IMR-90 (cell line): Measurements from ENCODE around the gene TBC1D8. TPM values are rescaled to one million over a fixed set of nuclear protein-coding genes. Genes with fewer than 3 reads are reported as not detected.

Experiments
- ATAC-seq: fragments of 200-7000 bp; cut with Tn5 transposase; 2 replicates; pipeline ENCODE4 v1.9.1; 2020; ENCODE audit warnings: low read depth, mild to moderate bottlenecking, moderate library complexity
- BruUV-seq: library from RNA; stranded (reverse); fragments of 400-500 nt; replicated peaks from 2 replicates; lab custom pipeline; 2021; lab: Mats Ljungman, UMichigan
- CTCF ChIA-PET: fragments of 300-600 bp; formaldehyde crosslinking; extraction: SDS; loops from one replicate; lab custom pipeline; 2021; ENCODE audit warnings: antibody characterized with exemption; lab: Yijun Ruan, JAX
- POLR2A ChIA-PET: fragments of 300-600 bp; sonication (Branson Sonifier 250); formaldehyde crosslinking; loops from one replicate; lab custom pipeline; 2022; ENCODE audit warnings: antibody characterized with exemption; ENCODE audit not compliant: unreplicated experiment; lab: Charles Lee
- DNase-seq: peaks from one replicate; pipeline ENCODE4 v3.0.0; 2013
- H2AFZ ChIP-seq: replicated peaks from 2 replicates; pipeline ENCODE3; 2013; ENCODE audit warnings: low read length, mild to moderate bottlenecking; ENCODE audit not compliant: poor library complexity
- H2AK5ac ChIP-seq: 2 replicates; pipeline ENCODE4 v1.6.1; 2013; ENCODE audit warnings: low read depth, low read length, inconsistent platforms
- H2AK9ac ChIP-seq: replicated peaks from 2 replicates; pipeline ENCODE3; 2013; ENCODE audit warnings: mild to moderate bottlenecking, low read depth, low read length, moderate library complexity; ENCODE audit not compliant: poor library complexity
- H2BK120ac ChIP-seq: 2 replicates; pipeline ENCODE4 v1.6.1; 2013; ENCODE audit warnings: low read depth, low read length, inconsistent platforms
- H2BK15ac ChIP-seq: 3 replicates; pipeline ENCODE4 v1.6.1; 2013; ENCODE audit warnings: low read depth, low read length, inconsistent platforms
- H2BK20ac ChIP-seq: 2 replicates; pipeline ENCODE4 v1.6.1; 2013; ENCODE audit warnings: low read depth, mild to moderate bottlenecking, inconsistent platforms, low read length, moderate library complexity
- H2BK5ac ChIP-seq: 2 replicates; pipeline ENCODE4 v1.6.1; 2013; ENCODE audit warnings: mild to moderate bottlenecking, low read depth, low read length, inconsistent platforms; ENCODE audit not compliant: poor library complexity, severe bottlenecking
- H3K14ac ChIP-seq: replicated peaks from 2 replicates; pipeline ENCODE4 v1.6.1; 2013; ENCODE audit warnings: low read depth, low read length, inconsistent platforms
- H3K18ac ChIP-seq: 2 replicates; pipeline ENCODE4 v1.6.1; 2013; ENCODE audit warnings: low read depth, low read length, control low read depth
- H3K23ac ChIP-seq: 2 replicates; pipeline ENCODE4 v1.6.1; 2013; ENCODE audit warnings: low read depth, low read length, inconsistent platforms
- H3K27ac ChIP-seq: 2 replicates; pipeline ENCODE4 v1.5.1; 2013; ENCODE audit warnings: mild to moderate bottlenecking, control low read depth, low read length; ENCODE audit not compliant: insufficient read depth
- H3K27me3 ChIP-seq: 2 replicates; pipeline ENCODE4 v1.6.1; 2013; ENCODE audit warnings: low read length; ENCODE audit not compliant: control insufficient read depth, insufficient read depth
- H3K36me3 ChIP-seq: 2 replicates; pipeline ENCODE4 v1.6.1; 2013; ENCODE audit warnings: low read length, mixed read lengths; ENCODE audit not compliant: control insufficient read depth, insufficient read depth
- H3K4ac ChIP-seq: 2 replicates; pipeline ENCODE4 v1.6.1; 2013; ENCODE audit warnings: low read depth, low read length, inconsistent platforms
- H3K4me1 ChIP-seq: 2 replicates; pipeline ENCODE4 v1.6.1; 2013; ENCODE audit warnings: low read length, mixed read lengths; ENCODE audit not compliant: control insufficient read depth, insufficient read depth
- H3K4me2 ChIP-seq: 2 replicates; pipeline ENCODE4 v1.6.1; 2013; ENCODE audit warnings: low read depth, mild to moderate bottlenecking, control low read depth, low read length, moderate library complexity
- H3K4me3 ChIP-seq: 2 replicates; pipeline ENCODE4 v1.5.1; 2013; ENCODE audit warnings: low read depth, mild to moderate bottlenecking, control low read depth, low read length, moderate library complexity; ENCODE audit not compliant: insufficient read depth
- H3K56ac ChIP-seq: 2 replicates; pipeline ENCODE4 v1.6.1; 2013; ENCODE audit warnings: low read length, inconsistent platforms; ENCODE audit not compliant: insufficient read depth; ENCODE audit errors: extremely low read depth
- H3K79me1 ChIP-seq, 2 experiments: 2 replicates each; pipeline ENCODE4 v1.6.1; 2013; ENCODE audit warnings: low read length in 2 of 2, inconsistent platforms in 1 of 2, low read depth in 1 of 2
- H3K9ac ChIP-seq: 2 replicates; pipeline ENCODE4 v1.6.1; 2013; ENCODE audit warnings: low read depth, low read length, control low read depth
- H3K9me1 ChIP-seq: 2 replicates; pipeline ENCODE4 v1.6.1; 2013; ENCODE audit warnings: low read length, inconsistent platforms; ENCODE audit not compliant: insufficient read depth
- H3K9me3 ChIP-seq: 2 replicates; pipeline ENCODE4 v1.6.1; 2013; ENCODE audit warnings: low read length; ENCODE audit not compliant: control insufficient read depth, insufficient read depth
- H4K20me1 ChIP-seq: 2 replicates; pipeline ENCODE4 v1.6.1; 2013; ENCODE audit warnings: low read length, inconsistent platforms; ENCODE audit not compliant: insufficient read depth
- H4K5ac ChIP-seq: 2 replicates; pipeline ENCODE4 v1.6.1; 2013; ENCODE audit warnings: mild to moderate bottlenecking, low read depth, low read length, control low read depth
- H4K8ac ChIP-seq, 2 experiments: 2 replicates each; pipeline ENCODE4 v1.6.1; 2013; ENCODE audit warnings: low read depth in 2 of 2, low read length in 2 of 2, control low read depth in 1 of 2, inconsistent platforms in 1 of 2
- H4K91ac ChIP-seq: 2 replicates; pipeline ENCODE4 v1.6.1; 2013; ENCODE audit warnings: low read depth, low read length, inconsistent platforms; ENCODE audit not compliant: insufficient read depth
- BHLHE40 ChIP-seq: fragments of 150-350 bp; IDR thresholded peaks from 2 replicates; pipeline ENCODE4 v1.6.1; 2016; ENCODE audit warnings: mild to moderate bottlenecking, low read depth, low read length
- ELK1 ChIP-seq: fragments of 150-350 bp; IDR thresholded peaks from 2 replicates; pipeline ENCODE4 v1.6.1; 2016; ENCODE audit warnings: low read depth, mild to moderate bottlenecking, low read length, moderate library complexity, borderline replicate concordance
- MXI1 ChIP-seq: IDR thresholded peaks from 2 replicates; pipeline ENCODE4 v1.6.1; 2012; ENCODE audit warnings: low read depth, mild to moderate bottlenecking, low read length, moderate library complexity, borderline replicate concordance
- NFE2L2 ChIP-seq: fragments of 150-350 bp; IDR thresholded peaks from 2 replicates; pipeline ENCODE4 v1.6.1; 2016; ENCODE audit warnings: low read depth, mild to moderate bottlenecking, low read length
- RFX5 ChIP-seq: IDR thresholded peaks from 2 replicates; pipeline ENCODE4 v1.8.0; 2012; ENCODE audit warnings: low read depth, mild to moderate bottlenecking, low read length, moderate library complexity
- dilution Hi-C: fragments of 300-500 bp; cut with HindIII; formaldehyde crosslinking; loops from one replicate; pipeline ENCODE4 v1.14.3; 2018; ENCODE audit warnings: low sequenced_read_pairs; ENCODE audit not compliant: unreplicated experiment
- in situ Hi-C: fragments of 300-500 bp; cut with MboI; formaldehyde crosslinking; loops from 3 replicates; pipeline ENCODE4 v1.14.3; 2019; ENCODE audit warnings: low sequenced_read_pairs, inconsistent platforms, mixed read lengths
- intact Hi-C: fragments of 100-400 bp; cut with micrococcal nuclease; formaldehyde crosslinking; loops from 2 replicates; pipeline ENCODE4 v1.10.0; 2022
- polyA plus RNA-seq, 3 experiments: library from polyadenylated mRNA; depleted of rRNA; stranded (reverse); fragments of >200 nt; gene quantifications; 2 replicates each; pipeline ENCODE4 v1.2.3, GENCODE V29; 2012; ENCODE audit warnings: low replicate concordance in 1 of 3
- total RNA-seq: library from RNA; depleted of rRNA; stranded (reverse); fragments of >200 nt; gene quantifications from 2 replicates; pipeline ENCODE4 v1.2.3, GENCODE V29; 2012

TBC1D8 gene
- total and polyA plus RNA-seq, 2 of the 4 experiments (the other 2 are of a cell fraction), result 1.3 to 1.5 TPM

DNA sequence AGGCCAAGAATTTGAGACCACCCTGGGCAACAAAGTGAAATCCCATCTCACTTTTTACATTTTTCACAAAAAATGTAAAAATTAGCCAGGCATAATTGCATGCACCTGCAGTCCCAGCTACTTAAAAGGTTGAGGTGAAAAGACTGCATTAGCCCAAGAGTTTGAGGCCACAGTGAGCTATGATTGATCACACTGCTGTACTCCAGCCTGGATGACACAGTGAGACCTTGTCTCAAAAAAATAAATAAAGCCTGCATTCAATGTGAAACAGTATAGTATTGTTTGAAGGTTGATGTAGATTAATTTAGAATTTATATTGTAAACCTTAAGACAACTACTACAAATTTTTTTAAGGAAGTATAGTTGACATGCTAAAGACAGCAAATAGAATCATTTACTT is 53.5 kb downstream of the TBC1D8 start:
- no TSS peak for BruUV-seq
- intact Hi-C loops (no loop called here), dilution Hi-C loops (no loop called here), in situ Hi-C loops (no loop called here)
- Histone ChIP-seq H3K4me3 (no peak overlapping the region), H3K79me1 (peaks cover 0 to 14% of the 10 kb centered on the region in 2 experiments; a peak in 2 of 4 replicates), H3K56ac (no peak overlapping the region), H3K23ac (no peak overlapping the region), H3K9me3 (peaks cover 1% of the 10 kb centered on the region; the same call in 1 of the 2 replicates), H3K4ac (no peak overlapping the region), H2AK9ac (no peak overlapping the region), H3K36me3 (no peaks in the 10 kb centered on the region), H3K18ac (no peak overlapping the region), H3K4me2 (no peak overlapping the region), H2BK120ac (no peak overlapping the region), H2BK15ac (no peak overlapping the region), H2AFZ (no peak overlapping the region), H2AK5ac (no peak overlapping the region), H4K8ac (no peak overlapping the region), H3K9ac (no peak overlapping the region), H4K91ac (no peak overlapping the region), H4K20me1 (no peaks in the 10 kb centered on the region), H3K27me3 (0 out of 2 replicates have a peak, but pooled peaks cover 1% of the 10 kb centered on the region), H3K4me1 (no peaks in the 10 kb centered on the region), H3K14ac (no peak overlapping the region), H2BK20ac (no peak overlapping the region), H4K5ac (no peak overlapping the region), H3K9me1 (no peaks in the 10 kb centered on the region; the same call in 1 of the 2 replicates), H2BK5ac (no peak overlapping the region), H3K27ac (no peak overlapping the region)
- ATAC-seq (no peak), DNase-seq (no peak)
- CTCF ChIA-PET, result no interaction called here
- POLR2A ChIA-PET, result no interaction called here
- TF ChIP-seq MXI1 (no peak), BHLHE40 (no peak), RFX5 (no peak), NFE2L2 (no peak), ELK1 (no peak)
